ENCODE data around the gene SOSTDC1.

The SOSTDC1 gene

GRCh38 chr7:16433568-16434122 is 31.9 kb downstream of the SOSTDC1 start:
- H3K4me3 ChIP-seq (ENCODE audit: low read depth, low read length), result no peak overlapping the region
- ChIA-PET CTCF (interaction anchor here (5.7 kb wide), 1 partner anchor 131 kb away, joined by 36 read pairs; no protein-coding TSS in a partner anchor), POLR2A (no interaction called here)
- TF ChIP-seq CTCF (IDR thresholded peaks at IDR 0.05; ENCODE audit: insufficient read depth, low read length, missing control alignments), result no peak
- DNase-seq (ENCODE audit: low read depth, low spot score), result no peak

DNA sequence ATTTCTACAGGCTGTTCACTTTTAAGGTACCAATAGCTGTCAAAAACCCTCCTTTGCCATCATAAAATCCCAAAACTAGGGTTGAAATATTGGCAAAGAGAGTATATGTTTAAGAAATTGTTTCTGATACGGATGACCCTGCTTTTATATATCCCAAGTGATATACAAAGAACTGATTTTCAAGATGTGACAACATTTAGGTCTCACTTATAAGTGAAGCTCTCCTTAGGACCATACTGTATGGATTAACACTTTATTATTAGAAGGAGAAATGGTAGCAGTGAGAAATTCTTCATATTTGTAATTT is 33.2 kb downstream of the SOSTDC1 start:
- ChIA-PET POLR2A (no interaction called here), CTCF (interaction anchor here (1.0 to 5.7 kb wide), 5 partner anchors 14 to 133 kb away, joined by 3 to 36 read pairs (median 4); no protein-coding TSS in a partner anchor)
- H3K4me3 ChIP-seq (ENCODE audit: low read depth, low read length), result no peak overlapping the region
- no peak for TF ChIP-seq CTCF (IDR thresholded peaks at IDR 0.05; ENCODE audit: insufficient read depth, low read length, missing control alignments)
- DNase-seq (ENCODE audit: low read depth, low spot score), result no peak

- ChIA-PET CTCF (interaction anchor here (0.8 to 5.7 kb wide), 6 partner anchors 8 to 133 kb away, joined by 3 to 36 read pairs (median 4); no protein-coding TSS in a partner anchor), POLR2A (interaction anchor here (0.8 kb wide), 1 partner anchor 11 kb away, joined by 3 read pairs; no protein-coding TSS in a partner anchor)
- DNase-seq (ENCODE audit: low read depth, low spot score), result no peak
- TF ChIP-seq CTCF (IDR thresholded peaks at IDR 0.05; ENCODE audit: insufficient read depth, low read length, missing control alignments), result peak; percentile 28
- no peak overlapping the region for H3K4me3 ChIP-seq (ENCODE audit: low read depth, low read length)
Observed at GRCh38 chr7:16431646-16432424, 33.7 kb downstream of the SOSTDC1 start.

DNA sequence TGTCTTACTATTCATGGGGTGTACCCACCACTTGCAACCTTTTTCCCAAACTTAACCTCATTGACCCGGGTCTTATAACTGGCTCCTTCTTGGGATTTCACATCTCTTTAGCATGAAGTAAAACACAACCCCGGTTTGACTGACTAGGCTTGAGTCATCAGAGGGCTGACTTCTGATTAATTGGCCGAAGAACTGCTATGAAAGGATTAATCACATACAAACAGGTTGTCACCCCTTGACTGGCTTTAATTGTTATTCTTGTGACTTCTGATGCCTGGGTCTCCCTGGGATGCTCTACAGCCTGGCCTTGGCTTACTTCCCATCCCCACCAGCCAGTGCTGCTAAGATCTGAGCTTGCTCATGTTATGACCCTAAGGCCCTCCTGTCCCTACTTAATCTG is 35.4 kb downstream of the SOSTDC1 start:
- no peak for DNase-seq (ENCODE audit: low read depth, low spot score)
- POLR2A ChIA-PET, result no interaction called here
- CTCF ChIA-PET, result interaction anchor here (5.7 kb wide), 1 partner anchor 135 kb away, joined by 36 read pairs; no protein-coding TSS in a partner anchor
- H3K4me3 ChIP-seq (ENCODE audit: low read depth, low read length), result no peak overlapping the region
- TF ChIP-seq CTCF (IDR thresholded peaks at IDR 0.05; ENCODE audit: insufficient read depth, low read length, missing control alignments), result no peak

DNA sequence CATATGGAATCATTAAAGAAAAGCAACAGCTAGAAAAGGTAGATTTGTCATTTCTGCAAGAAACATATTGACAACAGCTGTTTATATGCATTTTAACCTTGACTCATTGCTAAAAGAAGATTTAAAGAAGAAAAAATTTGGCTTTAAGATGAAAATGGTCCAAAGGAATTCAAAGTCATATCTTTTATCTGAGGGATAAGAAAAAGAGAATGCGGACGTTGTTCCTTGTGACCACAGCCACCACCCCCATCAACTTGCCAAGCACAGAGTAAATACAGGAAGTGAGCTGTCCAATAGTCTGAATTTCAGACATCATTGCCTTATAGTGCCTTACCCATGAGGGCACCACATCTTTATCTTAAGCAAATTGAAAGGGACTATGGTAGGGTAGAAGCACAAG is 36.9 kb downstream of the SOSTDC1 start:
- DNase-seq (ENCODE audit: low read depth, low spot score), result no peak
- CTCF ChIA-PET, result interaction anchor here (5.7 kb wide), 1 partner anchor 136 kb away, joined by 36 read pairs; no protein-coding TSS in a partner anchor

More for the DNA sequence above, 36.9 kb downstream of the SOSTDC1 start:
- TF ChIP-seq CTCF (IDR thresholded peaks at IDR 0.05; ENCODE audit: insufficient read depth, low read length, missing control alignments), result no peak
- H3K4me3 ChIP-seq (ENCODE audit: low read depth, low read length), result no peak overlapping the region
- POLR2A ChIA-PET, result interaction anchor here (0.7 to 1.0 kb wide), 2 partner anchors 12 to 82 kb away, joined by 3 to 4 read pairs; no protein-coding TSS in a partner anchor

Data from AG04449 (cell line).